Measurements from ENCODE around the gene GPR35.

GRCh38 chr2:240672076-240672700 lies 46.9 kb downstream of the GPR35 start:
- TF ChIP-seq POLR2A (IDR thresholded peaks at IDR 0.05; ENCODE audit: low read depth, low read length): no peak
- TF ChIP-seq PAX5 (IDR thresholded peaks at IDR 0.05; ENCODE audit: insufficient read depth, low read length, severe bottlenecking): no peak
- TF ChIP-seq POLR2AphosphoS5 (IDR thresholded peaks at IDR 0.05; ENCODE audit: low read depth, low read length): no peak
